ENCODE data around the gene GRK1.
A peak's percentile ranks its signal among the peaks of the same experiment; 100 is the strongest.

The GRK1 gene

DNA sequence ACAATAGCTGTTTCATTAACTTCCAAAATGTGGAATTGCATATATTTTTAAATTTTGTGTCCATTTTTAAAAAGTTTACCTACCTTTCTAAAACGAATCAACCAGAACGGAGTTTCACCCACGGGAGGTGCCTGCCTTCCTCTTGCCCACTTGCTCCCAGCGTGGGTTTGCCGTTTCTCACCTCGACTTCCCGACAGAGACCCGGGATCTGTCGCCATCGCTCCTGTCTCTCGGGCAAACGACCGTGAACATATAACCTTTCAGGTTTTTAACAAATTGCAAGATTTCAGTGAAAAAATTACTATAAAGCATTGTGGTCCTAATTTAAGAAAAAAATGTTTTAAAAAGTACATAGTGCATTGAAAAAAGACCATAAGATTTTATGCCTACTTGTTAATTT lies 96.2 kb downstream of the GRK1 start:
- no peak for DNase-seq

DNA sequence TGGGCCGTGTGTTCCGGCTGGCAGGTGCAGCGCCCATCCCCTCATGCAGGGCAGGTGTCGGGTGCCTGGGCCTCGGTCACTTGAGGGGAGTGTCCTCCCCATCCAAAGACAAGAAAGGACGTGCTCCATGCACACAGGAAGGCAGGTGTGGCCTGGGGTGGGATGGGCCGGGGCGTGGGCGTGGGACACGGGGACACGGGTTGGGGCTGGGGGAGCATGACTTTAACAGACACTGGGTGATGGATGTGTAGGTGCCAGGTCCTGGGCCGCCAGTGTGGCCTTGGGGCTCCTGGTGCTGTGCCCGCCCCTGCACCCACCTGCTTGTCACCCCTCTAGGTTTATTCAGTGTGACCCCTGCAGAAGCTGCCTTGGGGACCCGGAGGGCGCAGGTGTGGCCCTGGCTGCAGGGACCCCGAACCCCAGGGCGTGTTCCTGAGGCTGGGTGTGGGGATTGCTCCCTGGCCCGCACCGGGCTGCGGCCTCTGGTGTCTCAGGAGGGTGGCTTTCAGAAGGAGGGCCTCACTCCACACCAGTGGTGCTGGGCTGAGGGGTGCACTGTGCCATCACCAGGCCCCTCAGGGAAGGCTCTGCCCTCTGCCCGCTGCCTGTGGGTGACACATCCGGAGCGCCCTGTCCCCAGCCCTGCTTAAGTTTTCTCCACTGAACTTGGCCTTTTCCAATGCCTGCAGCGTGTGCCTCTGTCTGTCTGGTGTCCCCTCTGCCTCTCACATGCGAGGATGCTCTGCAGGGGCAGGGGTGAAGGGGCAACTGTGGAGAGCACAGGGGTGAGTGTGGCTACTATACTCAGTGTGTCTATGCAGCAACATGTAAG lies 97.2 kb downstream of the GRK1 start:
- DNase-seq, result no peak

DNA sequence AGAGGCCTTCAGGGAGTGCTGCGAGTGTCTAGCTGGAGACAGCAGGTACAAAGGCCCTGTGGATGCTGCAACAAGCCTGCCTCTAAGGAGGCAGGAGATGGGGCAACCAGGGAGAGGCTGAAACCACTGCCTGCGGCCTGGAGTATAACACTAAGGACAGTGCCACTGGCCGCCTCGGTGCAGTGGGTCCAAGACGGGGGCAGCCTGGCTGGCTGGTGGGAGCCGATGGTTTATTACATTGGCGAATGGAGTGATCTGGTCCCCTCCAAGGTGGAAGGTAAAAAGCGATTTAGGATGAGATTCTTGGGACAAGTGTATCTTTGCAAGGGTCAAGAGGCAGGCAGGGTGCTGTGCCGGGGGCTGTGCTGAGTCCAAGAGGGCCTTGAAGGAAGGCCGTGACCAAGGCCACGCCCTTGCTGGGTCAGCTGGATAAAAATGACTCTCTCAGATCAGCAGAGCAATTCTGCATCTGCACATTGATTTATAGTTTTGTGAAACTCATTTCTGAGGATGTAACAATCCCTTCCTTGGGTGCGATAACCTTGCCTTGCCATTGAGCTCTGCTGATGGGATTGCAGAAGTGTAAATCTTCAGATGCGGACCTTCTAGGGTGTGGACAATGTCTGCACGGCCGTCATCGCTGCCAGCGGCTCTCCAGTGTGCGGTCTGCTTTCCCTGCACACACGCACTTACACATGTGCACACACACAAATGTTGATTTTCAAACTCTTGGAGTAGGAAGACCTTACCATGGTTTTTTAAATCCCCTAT lies 98.0 kb downstream of the GRK1 start:
- no peak for DNase-seq

DNA sequence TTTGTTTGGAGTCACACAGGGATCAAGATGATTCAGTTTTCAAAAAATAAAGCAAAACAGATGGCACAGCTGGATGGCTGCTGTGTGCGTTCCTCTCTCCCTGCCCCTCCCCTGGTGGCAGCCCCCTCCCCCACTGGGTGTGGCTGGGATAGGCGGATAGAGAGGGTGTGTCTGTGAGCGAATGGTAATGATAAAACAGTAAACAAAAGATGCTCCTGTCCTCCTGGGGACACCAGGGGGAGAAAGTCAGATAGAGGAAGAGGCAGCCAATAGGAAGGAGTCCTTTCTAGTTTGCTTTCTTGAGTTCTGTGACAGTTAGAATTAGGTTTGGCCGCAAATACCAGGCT lies 98.5 kb downstream of the GRK1 start:
- DNase-seq, result no peak

DNA sequence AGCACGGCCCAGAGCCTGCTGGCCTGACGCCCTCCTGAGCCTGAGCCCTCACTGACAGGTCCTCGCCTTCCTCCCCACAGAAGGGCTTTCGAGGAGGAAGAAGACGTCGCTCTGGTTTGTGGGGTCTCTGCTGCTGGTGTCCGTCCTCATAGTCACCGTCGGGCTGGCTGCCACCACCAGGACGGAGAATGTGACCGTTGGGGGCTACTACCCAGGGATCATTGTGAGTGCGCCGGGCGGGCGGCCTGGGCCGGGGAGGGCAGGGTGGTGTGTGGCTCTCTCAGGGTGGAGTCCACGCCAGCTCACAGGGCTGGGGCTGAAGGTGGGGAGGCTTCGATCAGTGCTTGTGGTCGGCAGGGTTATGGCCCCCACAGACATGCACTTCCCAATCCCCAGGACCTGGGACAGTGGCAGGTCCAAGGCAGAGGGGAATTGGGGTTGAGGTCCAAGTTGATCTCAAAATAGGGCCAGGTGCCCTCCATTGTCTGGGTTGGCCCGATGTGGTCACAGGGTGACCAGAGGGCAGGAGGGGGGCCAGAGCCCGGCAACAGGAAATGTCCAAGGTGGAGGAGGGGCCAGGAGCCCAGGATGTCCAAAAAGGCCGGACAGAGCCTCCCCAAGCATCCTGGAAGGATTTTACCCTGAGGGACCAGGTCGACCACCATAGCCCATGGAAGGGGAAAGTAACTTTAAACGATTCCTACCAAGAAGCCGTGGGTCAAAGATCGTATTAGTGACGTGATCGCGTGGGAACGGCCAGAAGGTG lies 99.2 kb downstream of the GRK1 start:
- no peak for DNase-seq

DNA sequence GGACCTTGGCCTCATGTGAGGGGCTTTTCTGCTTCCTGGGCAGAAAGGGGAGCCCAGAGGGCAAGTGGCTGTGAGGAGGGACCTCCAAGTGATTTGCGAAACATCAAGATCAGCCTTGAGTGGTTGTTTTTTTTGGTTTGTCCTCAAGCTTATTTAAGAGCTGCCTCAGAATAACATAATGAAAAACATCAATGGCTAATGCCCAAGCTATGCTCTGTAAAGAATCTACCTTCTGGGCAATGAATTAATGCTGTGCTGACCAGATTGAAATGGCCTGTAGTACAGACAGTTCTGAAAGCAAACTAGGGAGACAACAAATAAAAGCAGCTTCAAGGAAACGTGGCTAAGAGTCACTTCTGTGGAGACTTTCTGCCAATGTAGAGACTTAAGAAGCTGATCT lies 100.3 kb downstream of the GRK1 start:
- DNase-seq, result no peak

DNA sequence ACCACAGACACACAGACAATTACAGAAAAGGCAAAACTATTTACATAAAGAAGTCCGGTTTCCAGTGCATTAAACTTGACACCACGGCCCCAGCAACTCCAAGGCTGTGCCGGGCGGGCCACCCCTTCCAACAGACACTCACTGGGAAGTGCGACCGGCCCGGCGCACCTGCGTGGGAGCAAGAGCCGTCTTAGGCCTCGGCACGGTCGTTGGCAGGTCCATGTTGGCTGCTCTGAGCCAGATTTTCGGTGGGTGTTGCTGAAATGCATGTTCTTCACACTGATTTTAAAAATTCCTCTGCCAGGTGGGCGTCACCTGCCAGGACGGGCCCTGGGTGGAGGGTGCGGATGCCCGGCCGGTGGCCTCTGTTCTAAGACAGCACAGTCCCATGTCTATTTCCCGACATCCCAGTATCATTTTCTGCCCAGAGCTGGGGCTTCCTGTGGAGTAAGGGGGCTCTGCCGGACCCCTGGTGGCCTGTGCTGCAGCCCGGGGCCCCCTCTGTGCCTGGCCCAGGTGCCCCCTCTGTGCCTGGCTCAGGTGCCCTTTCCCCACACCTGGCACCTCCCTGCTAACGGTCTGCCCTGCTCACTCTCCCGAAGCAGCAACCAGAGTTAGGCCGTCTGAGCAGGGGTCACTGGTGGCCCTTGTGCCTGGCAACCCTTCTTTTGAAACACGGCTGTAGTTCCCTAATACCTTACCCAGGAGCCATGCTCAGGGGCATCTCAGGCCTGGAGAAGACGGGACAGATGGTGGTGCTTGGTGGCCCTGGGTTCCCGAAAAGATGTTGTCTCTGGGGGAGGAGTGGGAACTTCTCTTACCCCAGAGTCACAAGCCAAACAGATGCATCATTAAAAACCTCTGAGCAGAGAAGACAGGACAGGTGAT lies 101.2 kb downstream of the GRK1 start:
- DNase-seq, result no peak

DNA sequence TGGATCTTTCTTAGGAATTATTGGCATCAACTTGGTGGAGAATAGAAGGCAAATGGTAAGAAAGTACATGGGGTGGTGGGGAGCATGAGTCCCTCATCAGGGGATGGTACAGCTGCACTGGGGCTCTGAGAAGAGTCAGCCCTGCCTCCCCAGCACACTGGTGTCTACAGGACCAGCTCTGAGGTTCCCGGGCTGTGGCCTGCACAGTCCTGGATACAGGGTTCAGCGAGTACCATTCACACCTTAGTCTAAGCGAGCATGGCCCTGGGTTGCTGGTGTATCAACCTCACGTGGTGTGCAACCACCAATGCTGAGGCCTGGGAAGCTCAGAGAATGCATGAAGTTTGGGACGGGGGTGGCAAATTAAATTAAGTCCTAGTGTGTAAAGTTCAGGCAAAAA lies 102.1 kb downstream of the GRK1 start:
- no peak for DNase-seq

DNA sequence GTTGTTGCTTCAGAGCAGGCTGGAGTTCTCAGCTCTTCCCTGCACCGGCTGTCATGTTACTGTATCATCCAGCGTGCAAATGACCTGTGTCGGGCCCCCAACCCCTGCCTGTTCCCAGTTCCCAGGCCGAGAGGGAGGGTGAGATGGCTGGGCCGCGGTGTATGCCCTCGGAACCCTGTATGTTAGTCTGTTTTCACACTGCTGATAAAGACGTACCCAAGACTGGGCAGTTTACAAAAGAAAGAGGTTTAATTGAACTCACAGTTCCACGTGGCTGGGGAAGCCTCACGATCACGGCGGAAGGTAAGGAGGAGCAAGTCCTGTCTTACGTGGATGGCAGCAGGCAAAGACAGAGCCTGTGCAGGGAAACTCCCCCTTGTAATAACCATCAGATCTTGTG lies 102.9 kb downstream of the GRK1 start:
- DNase-seq, result no peak

DNA sequence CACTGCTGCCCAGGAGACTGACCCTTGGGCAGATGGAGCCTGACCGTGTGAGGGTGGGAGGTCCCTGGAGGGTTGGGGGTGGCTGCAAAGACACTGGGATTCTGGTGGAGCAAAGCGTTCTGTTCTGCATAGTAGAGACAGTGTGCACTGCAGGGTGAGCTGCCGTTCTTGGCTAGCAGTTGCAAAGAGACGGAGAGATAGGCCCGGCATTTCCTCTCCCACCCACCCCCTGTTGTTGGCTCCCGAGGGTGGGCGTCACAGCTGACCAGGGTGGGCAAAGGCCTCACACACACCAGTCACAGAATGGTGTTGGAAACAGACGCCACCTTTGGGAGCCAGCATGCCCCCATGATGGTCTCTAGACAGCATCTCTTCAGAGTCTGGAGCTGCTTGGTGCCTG lies 103.4 kb downstream of the GRK1 start:
- no peak for DNase-seq

DNA sequence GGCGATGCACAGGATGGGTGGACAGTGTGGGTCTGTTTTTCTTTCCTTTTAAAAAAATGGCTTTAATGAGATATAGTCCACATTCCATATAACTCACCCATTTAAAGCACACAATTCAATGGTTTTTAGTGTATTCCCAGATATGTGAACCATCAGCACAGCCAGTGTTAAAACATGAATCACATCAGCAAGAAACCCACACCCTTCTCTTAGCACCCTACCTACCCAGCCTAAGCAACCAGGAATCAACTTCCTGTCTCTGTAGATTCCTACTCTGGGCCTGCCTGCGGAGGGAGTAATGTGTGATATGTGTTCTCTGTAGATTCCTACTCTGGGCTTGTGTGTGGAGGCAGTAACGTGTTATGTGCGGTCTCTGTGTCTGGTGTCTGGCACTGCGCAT lies 103.9 kb downstream of the GRK1 start:
- no peak for DNase-seq

DNA sequence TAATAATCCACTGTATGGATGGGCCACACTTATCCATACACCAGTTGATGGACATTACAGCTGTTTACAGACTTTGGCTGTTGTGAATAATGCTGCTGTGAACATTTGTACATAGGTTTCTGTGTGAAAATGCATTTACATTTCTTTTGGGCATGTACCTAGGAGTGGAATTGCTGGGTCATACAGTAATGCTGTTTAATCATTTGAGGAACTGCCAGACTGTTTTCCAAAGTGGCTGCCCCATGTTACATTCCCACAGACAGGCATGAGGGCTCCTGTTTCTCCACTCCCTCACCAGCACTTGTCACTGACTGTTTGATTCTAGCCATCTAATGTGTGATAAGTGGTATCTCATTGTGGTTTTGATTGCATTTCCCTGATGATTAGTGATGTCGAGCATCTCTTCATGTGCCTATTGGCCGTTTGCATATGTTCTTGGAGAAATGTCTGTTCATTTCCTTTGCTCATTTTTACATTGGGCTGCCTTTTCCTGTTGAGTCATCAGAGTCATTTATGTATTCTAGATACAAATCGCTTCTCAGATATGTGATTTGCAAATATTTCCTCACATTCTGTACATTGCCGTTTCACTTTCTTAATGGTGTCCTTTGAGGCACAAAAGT lies 104.8 kb downstream of the GRK1 start:
- DNase-seq, result no peak

DNA sequence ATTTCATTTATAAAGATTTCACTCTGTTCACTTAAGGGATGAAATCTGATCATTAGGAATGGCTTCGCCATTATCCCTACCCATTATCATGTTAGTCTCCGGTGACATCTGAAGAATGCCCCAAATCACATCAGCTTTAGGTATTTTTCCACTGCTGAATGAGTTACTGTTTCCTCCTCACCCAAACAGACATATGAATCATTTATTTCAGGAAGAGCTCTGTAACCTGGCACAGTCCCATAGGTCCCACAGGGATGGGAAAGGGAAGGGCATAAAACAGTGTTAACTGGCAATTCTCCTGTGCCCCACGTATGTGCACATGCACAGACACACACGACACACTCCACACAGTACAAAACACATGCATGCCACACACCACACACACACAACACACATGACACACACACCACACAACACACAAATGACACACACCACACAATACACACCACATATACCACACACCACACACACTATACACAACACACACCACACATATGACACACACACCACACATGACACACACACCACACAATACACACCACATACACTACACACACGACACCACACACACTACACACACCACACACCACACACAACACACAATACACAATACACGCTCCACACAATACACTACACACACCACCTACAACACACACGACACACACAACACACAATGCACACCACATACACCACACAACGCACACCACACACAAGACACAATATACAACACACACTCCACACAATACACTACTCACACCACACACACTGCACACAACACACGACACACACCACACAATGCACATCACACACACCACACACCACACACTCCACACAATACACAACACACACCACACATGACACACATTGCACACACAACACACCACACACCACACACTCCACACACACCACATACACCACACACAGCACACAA lies 107.4 kb downstream of the GRK1 start:
- DNase-seq, result no peak

DNA sequence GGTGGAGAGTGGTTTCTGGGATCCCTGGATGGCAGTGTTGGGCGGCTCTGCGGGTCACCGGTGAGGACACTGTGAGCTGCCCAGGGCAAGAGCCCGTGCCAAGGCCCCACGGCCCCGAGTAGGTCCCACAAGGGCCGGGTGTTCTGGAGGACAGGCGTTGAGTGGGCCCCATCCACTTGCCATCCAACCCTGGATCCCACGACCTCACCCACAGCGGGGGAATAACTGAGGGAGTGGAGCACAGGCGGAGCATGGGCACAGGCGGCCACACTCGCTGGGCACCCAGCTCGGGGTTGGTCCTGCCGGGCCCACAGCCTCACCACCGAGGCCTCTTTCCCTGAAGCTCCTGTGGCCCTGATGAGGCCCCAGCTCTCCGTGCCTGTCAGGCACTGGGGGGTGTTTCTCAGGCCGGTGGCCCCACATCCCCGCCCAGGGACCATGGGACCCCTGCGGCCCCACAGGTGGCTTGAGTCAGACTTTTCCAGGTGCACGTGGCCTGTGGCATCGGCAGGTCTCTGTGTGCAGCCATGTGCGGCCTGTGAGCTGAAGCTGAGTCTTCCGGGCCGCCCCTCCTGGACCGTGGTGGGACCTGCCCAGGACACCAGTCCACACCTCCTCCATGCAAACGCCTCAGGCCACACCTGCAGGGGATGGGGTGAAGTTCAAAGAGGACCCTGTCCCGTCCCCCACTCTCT lies 108.6 kb downstream of the GRK1 start:
- DNase-seq, result no peak

DNA sequence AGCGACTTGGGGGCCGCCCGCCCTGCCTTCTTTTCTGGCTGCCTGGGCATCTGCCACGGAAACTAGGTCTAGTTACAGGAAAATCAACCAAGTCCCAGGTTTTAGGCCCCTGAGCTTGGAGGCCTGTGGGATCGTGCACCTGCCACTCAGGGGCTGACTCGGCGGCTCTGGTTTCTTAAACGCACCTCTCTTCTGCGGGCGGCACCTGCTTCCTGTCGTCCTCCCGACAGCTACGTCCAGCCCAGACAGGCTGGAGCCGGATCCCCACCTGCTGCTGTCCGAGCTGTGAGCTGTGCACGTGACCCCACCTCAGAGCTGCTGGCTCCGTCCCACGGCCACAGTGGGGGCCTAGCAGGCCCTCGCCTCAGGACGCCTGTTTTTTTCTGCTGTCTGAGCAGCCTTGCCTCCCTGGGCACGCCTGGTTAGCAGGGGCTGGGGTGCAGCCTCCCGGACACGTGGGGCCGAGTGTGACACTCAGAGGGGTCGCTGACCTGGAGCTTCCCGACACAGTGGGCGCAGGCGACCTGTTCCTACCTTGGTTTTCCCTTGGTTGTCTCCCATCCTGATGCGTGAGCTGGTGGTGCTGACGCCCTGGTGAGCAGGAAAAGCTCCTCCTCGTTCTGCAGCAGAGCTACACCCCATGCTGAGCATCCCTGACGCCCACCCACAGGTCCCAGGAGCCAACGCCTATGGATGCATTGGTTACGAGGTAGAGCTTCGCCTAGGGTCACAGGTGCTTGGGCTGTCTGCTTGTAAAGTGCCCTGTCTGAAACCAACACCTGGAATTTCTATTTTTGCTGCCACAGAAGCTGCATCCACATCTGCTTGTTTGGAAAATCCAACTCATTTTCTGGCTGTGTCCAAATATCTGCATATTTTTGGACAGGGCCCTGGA lies 109.5 kb downstream of the GRK1 start:
- no peak for DNase-seq

DNA sequence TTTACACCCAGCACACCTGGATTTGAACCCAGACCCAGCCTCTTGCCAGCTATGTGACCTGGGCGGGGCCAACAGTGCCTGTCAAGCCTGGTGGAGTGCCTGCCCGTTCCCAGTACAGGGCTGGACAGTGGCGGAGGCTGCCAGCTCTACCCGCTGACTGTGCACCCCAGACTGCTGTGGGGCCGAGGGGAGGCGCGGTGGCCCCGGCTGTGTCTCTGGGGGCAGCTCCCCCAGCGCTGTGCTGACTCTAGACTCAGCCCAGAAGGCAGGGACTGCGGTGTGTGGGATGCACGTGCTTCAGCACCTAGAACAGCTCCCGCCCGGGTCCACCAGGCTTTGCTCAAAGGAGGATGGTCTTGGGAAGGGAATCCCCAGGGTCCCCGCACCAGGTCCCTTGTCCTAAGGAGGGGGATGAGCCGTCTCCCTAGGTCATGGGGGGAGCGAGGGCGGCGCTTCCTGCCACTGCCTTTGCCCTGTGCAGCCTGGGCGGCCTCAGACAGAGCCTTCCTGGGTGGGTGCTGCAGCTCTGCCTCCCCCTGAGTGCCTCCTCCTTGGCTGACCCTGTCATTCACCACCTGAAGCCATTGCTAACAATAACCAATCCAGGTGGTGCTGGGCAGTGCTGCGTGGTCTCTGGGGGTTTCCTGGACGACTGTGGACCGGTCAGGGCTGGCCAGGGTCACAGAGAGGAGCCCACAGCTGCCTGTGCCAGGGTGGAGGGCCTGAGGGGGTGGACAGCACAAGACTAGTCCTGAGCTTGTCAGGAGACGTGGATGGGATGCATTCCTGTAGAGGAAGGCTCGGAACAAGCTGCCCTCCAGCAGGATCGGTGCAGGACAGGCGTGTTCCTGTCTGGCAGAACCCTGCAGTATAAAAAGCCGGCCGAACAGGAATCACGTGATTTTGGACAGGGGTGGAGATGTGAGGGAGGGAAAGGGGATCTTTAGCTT lies 110.6 kb downstream of the GRK1 start:
- DNase-seq, result peak; percentile 35

DNA sequence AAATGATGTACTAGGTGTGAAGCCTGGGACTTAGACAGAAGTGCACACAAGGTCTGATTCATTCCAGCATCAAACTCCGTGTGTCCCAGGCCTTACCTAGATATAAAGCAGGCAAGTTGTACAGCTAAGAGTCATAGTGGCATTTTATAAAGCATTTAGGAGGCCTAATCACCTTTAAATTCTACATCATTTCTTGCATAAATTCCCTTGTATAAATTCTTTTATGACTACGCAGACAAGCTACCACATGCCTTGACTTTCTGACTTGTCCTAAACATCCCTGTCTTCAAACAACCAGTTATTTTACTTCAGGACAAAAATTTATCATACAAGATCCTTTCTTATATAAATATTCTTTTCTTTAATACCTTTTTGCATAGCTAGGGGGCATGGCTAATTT lies 114.6 kb downstream of the GRK1 start:
- no peak for DNase-seq

DNA sequence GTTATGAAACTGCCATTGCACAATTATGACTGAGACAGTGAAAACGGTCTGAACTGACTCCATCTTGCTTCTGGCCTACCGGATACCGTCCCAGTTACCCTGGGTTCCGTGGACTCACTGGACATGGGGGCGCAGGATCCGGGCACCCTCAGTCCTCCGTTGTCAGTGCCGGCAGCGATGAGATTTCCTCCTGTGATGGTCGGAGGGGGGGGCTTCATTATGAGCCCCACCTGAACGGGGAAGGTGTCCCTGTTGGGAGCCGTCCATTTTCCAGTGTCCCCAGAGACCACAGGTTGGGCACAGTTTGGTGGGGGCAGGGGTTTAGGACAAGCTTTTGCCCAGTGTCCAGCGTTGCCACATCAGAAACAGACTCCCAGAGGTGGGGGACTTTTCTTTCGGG lies 115.5 kb downstream of the GRK1 start:
- DNase-seq, result no peak

Measured in stimulated activated CD8-positive, alpha-beta memory T cell treated with anti-CD3 and anti-CD28 coated beads, Interleukin-4, amount 100 ng/mL, for 48 hours (primary cell).